ENCODE results near the gene RASGRP1.

GRCh38 chr15:38496151-38496550 is 68.5 kb downstream of the RASGRP1 start:
- TF ChIP-seq CTCF (IDR thresholded peaks at IDR 0.05) (no peak), POLR2AphosphoS5 (IDR thresholded peaks at IDR 0.05) (no peak)
